Common myeloid progenitor, CD34-positive (primary cell): ENCODE data around the gene FKBP3.

Source experiments
- CTCF ChIA-PET: fragments of 350-600 bp; sonication (Branson Sonifier 250); formaldehyde crosslinking; loops from one replicate; lab custom pipeline; 2021; ENCODE audit warnings: antibody characterized with exemption; lab: Charles Lee
- POLR2A ChIA-PET: fragments of 350-600 bp; sonication (Branson Sonifier 250); formaldehyde crosslinking; loops from one replicate; lab custom pipeline; 2021; ENCODE audit warnings: antibody characterized with exemption; lab: Charles Lee
- DNase-seq, 3 donors: peaks; one replicate each; pipeline versions ENCODE4 v3.0.0 to v3.0.0-alpha.2; 2013
- H3K27ac ChIP-seq, 2 experiments: 1 replicate in 1 of 2; 2 replicates in 1 of 2; pipeline ENCODE4 v1.7.0; 2013; ENCODE audit warnings: inconsistent platforms in 2 of 2, low read length in 2 of 2, mild to moderate bottlenecking in 2 of 2, low read depth in 1 of 2, moderate library complexity in 1 of 2; ENCODE audit not compliant: severe bottlenecking in 2 of 2, insufficient read depth in 1 of 2, poor library complexity in 1 of 2
- H3K27me3 ChIP-seq, 5 experiments: replicated peaks in 2 of 5; 1 replicate in 3 of 5; 2 replicates in 2 of 5; pipeline versions ENCODE4 v1.6.1 to v1.7.0; 2013; ENCODE audit warnings: low read length in 4 of 5, mild to moderate bottlenecking in 2 of 5, moderate library complexity in 2 of 5, inconsistent platforms in 1 of 5; ENCODE audit not compliant: insufficient read depth in 5 of 5, control insufficient read depth in 4 of 5
- H3K36me3 ChIP-seq, 4 experiments: 1 replicate in 2 of 4; 2 replicates in 2 of 4; pipeline versions ENCODE4 v1.6.1 to v1.7.0; 2013; ENCODE audit warnings: low read length in 3 of 4, control low read depth in 1 of 4, mild to moderate bottlenecking in 1 of 4; ENCODE audit not compliant: control insufficient read depth in 4 of 4, insufficient read depth in 4 of 4
- H3K4me1 ChIP-seq, 4 experiments: 1 replicate in 3 of 4; 2 replicates in 1 of 4; pipeline versions ENCODE4 v1.6.1 to v1.7.1; 2013; ENCODE audit warnings: low read length in 3 of 4, mild to moderate bottlenecking in 3 of 4, control low read depth in 1 of 4, inconsistent platforms in 1 of 4, moderate library complexity in 1 of 4; ENCODE audit not compliant: control insufficient read depth in 4 of 4, insufficient read depth in 4 of 4; ENCODE audit errors: control extremely low read depth in 1 of 4
- H3K4me3 ChIP-seq, 7 experiments: 1 replicate in 4 of 7; 2 replicates in 3 of 7; pipeline versions ENCODE4 v1.5.1 to v1.7.0; 2013; ENCODE audit warnings: mild to moderate bottlenecking in 7 of 7, low read length in 6 of 7, moderate library complexity in 6 of 7, inconsistent platforms in 2 of 7, low read depth in 2 of 7, control low read depth in 1 of 7; ENCODE audit not compliant: insufficient read depth in 4 of 7, control insufficient read depth in 1 of 7; ENCODE audit errors: extremely low read depth in 1 of 7
- H3K9me3 ChIP-seq, 5 experiments: 1 replicate in 4 of 5; 2 replicates in 1 of 5; pipeline versions ENCODE4 v1.6.1 to v1.7.1; 2013; ENCODE audit warnings: low read length in 4 of 5, mild to moderate bottlenecking in 2 of 5, inconsistent platforms in 1 of 5, low read depth in 1 of 5, moderate library complexity in 1 of 5; ENCODE audit not compliant: control insufficient read depth in 4 of 5, insufficient read depth in 2 of 5; ENCODE audit errors: control extremely low read depth in 1 of 5
- WGBS: methylation state at CpG from one replicate; pipeline ENCODE4 v1.1.5; 2013; ENCODE audit not compliant: insufficient coverage; 5-methylcytosine and 5-hydroxymethylcytosine counted together

FKBP3 gene

DNA sequence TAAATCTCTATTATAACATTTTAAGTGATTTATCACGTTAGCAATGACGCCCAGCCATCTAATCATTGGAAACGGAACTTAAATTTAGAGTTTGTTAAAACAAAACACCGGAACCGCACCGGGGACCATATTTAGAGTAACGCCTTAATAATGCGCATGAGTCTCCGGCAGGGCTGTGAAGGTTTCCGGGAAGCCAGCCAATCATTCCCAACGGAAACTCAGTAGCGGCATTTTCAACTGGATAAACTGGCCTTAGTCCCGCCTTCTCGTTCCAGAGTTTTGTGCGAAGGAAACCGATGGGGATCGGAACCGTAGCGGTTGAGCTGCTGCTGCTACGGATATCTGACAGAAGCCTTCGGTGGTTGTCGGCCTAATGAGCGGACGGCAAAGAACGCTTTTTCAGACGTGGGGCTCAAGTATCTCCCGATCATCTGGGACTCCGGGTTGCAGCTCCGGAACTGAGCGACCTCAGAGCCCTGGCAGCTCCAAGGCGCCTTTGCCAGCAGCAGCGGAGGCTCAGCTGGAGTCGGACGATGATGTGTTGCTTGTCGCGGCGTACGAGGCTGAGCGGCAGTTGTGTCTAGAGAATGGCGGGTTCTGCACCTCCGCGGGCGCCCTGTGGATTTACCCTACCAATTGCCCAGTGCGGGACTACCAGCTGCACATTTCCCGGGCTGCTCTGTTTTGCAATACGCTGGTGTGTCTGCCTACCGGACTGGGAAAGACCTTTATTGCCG is 1.5 kb upstream of the FKBP3 start, which contains the start of gene FANCM:
Gene FANCM, plus strand, starts transcription at position 272 of the 737 bp plus-strand sequence. Its CDS starts 102 bp downstream, at position 374.
- peak within 1 kb of the TSS; percentile 74 to 94 for H3K27ac ChIP-seq
- H3K4me3 ChIP-seq, result peak within 1 kb of the TSS; percentile 83 to 100 (median 99)
- peak; percentile 98 to 99 (median 98) for DNase-seq
- H3K36me3 ChIP-seq, result peaks cover 0 to 3% (median 2%) of the 10 kb centered on the region in 4 experiments
- no peaks in the 10 kb centered on the region for H3K27me3 ChIP-seq
- under 1% methylated on average over 45 of the region's 48 CpGs for WGBS
- peaks cover 19 to 48% (median 29%) of the 10 kb centered on the region in 4 experiments for H3K4me1 ChIP-seq
- ChIA-PET POLR2A (interaction anchor here (0.7 kb wide), 1 partner anchor 118 kb away, joined by 3 read pairs; no protein-coding TSS in a partner anchor), CTCF (interaction anchor here (1.1 to 1.5 kb wide), 5 partner anchors 11 to 222 kb away, joined by 3 to 5 read pairs (median 3); partner anchors contain the start of gene TOGARAM1)
- H3K9me3 ChIP-seq, result no peaks in the 10 kb centered on the region

- ChIA-PET POLR2A (interaction anchor here (0.7 to 1.0 kb wide), 2 partner anchors 118 to 173 kb away, joined by 3 read pairs; partner anchors contain the start of genes KLHL28 and TOGARAM1), CTCF (interaction anchor here (1.2 to 1.5 kb wide), 3 partner anchors 15 to 178 kb away, joined by 3 to 5 read pairs (median 3); partner anchors contain the start of gene TOGARAM1)
- Histone ChIP-seq H3K4me3 (peak overlapping the region in 6 of 7 experiments; percentile 83 to 100 (median 99)), H3K36me3 (peaks cover 0 to 3% (median under 1%) of the 10 kb centered on the region in 4 experiments), H3K4me1 (peaks cover 19 to 54% (median 29%) of the 10 kb centered on the region in 4 experiments), H3K27me3 (no peaks in the 10 kb centered on the region), H3K27ac (peak overlapping the region; percentile 74 to 94), H3K9me3 (no peaks in the 10 kb centered on the region)
- no CpG with 5 or more reads among the region's 7 CpGs for WGBS
- peak; percentile 19 to 56 (median 48) for DNase-seq
These were observed 875 bp upstream of the FKBP3 start for GRCh38 chr14:45135156-45135555.

GRCh38 chr14:45133683-45134050 is 614 bp downstream of the FKBP3 start:
- Histone ChIP-seq H3K36me3 (peaks cover 3 to 9% (median 5%) of the 10 kb centered on the region in 4 experiments), H3K27me3 (no peaks in the 10 kb centered on the region), H3K9me3 (no peaks in the 10 kb centered on the region), H3K4me1 (peaks cover 19 to 51% (median 29%) of the 10 kb centered on the region in 4 experiments), H3K4me3 (peak overlapping the region; percentile 83 to 100 (median 99)), H3K27ac (peak overlapping the region; percentile 88 to 94)
- peak in 1 of 3 donors; percentile 12 for DNase-seq
- POLR2A ChIA-PET, result interaction anchor here (0.6 kb wide), 1 partner anchor 123 kb away, joined by 5 read pairs; no protein-coding TSS in a partner anchor
- CTCF ChIA-PET, result interaction anchor here (0.9 to 1.2 kb wide), 2 partner anchors 20 to 35 kb away, joined by 3 to 4 read pairs; no protein-coding TSS in a partner anchor
- 0% methylated on average over 4 of the region's 9 CpGs for WGBS

DNA sequence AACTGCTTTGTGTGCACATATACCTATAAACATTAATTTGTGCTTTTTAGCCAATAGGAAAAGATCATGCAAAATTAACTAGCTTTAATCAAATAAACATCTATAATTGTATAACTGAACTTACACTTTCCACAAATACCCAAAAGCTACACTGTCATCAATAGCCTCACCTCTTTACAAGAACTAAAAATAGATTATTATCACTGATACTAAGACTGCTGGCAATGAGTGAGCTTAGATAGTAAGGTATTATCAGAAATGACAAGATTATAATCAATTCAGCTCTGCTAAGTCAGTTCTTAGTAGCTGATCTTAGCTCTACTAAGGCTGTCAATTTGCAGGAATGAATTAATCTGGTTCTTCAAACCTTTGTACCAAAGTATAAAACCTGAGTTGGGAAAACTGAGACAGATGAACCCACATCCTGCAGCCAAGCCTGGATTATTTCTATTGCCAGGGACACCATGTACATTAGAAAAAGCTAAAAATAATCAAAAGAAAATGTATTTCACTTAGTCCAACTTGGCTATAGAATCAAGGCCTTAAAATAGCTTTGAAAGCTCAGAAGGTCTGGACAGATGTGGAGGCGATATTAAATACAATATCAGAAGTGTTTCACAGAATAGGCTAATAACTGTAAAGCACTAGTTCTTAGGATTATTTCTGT is 5.2 kb downstream of the FKBP3 start:
- no peak for DNase-seq
- no CpG with 5 or more reads among the region's 1 CpG for WGBS
- Histone ChIP-seq H3K4me1 (peaks cover 3 to 24% (median 6%) of the 10 kb centered on the region in 4 experiments), H3K9me3 (no peaks in the 10 kb centered on the region), H3K4me3 (no peak overlapping the region), H3K27ac (peak overlapping the region in 1 of 2 experiments; percentile 34), H3K27me3 (no peaks in the 10 kb centered on the region), H3K36me3 (peaks cover 5 to 22% (median 17%) of the 10 kb centered on the region in 4 experiments)
- CTCF ChIA-PET, result interaction anchor here (1.1 to 3.1 kb wide), 3 partner anchors 12 to 80 kb away, joined by 3 to 10 read pairs (median 3); no protein-coding TSS in a partner anchor
- POLR2A ChIA-PET, result no interaction called here

- 100% methylated on average over 2 of the region's 2 CpGs for WGBS
- Histone ChIP-seq H3K4me3 (no peak overlapping the region), H3K27ac (no peak overlapping the region), H3K27me3 (no peaks in the 10 kb centered on the region), H3K9me3 (no peaks in the 10 kb centered on the region), H3K4me1 (peaks cover 0 to 5% (median under 1%) of the 10 kb centered on the region in 4 experiments), H3K36me3 (peaks cover 6 to 46% (median 30%) of the 10 kb centered on the region in 4 experiments)
- CTCF ChIA-PET, result interaction anchor here (1.2 kb wide), 1 partner anchor 14 kb away, joined by 3 read pairs; no protein-coding TSS in a partner anchor
- POLR2A ChIA-PET, result no interaction called here
- DNase-seq, result no peak
These were observed 8.5 kb downstream of the FKBP3 start for GRCh38 chr14:45125754-45126153.

DNA sequence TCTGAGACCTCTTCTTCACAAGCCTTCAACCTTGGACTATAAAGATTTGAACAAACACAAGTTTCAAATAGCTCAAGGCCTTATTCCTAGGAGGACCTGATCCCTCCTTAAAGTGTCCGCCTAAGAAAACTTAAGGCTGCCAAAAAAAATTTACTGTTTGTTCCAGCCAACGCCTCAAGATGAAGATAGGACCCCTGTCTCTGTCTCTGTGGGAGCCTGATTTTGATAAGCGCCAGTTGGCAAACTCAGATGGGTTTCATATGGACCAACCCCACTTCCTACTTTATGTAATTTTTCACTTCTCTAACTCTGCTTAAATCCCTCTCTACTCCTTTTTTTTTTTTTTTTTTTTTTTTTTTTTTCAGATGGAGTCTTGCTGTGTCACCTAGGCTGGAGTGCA is 11.0 kb downstream of the FKBP3 start:
- CTCF ChIA-PET, result interaction anchor here (1.3 kb wide), 1 partner anchor 17 kb away, joined by 3 read pairs; no protein-coding TSS in a partner anchor
- H3K27ac ChIP-seq, result no peak overlapping the region

More for the DNA sequence above, 11.0 kb downstream of the FKBP3 start:
- WGBS, result 96% methylated on average over 2 of the region's 3 CpGs
- Histone ChIP-seq H3K36me3 (peaks cover 6 to 56% (median 36%) of the 10 kb centered on the region in 4 experiments), H3K27me3 (no peaks in the 10 kb centered on the region), H3K4me3 (no peak overlapping the region), H3K4me1 (no peaks in the 10 kb centered on the region), H3K9me3 (no peaks in the 10 kb centered on the region)
- POLR2A ChIA-PET, result no interaction called here
- DNase-seq, result peak in 1 of 3 donors; percentile 16
